GM21576 (cell line): ENCODE measurements around the gene USP53.
"Not testable (repeated sequence)": the region's sequence is repeated elsewhere in the genome, so short reads cannot be mapped to it uniquely, and the experiment has no call there.

Source experiments
- ATAC-seq: cut with Tn5 transposase; IDR thresholded peaks from one replicate; pipeline ENCODE4 v1.9.1; 2021; ENCODE audit warnings: mild to moderate bottlenecking, moderate library complexity; ENCODE audit not compliant: unreplicated experiment

Gene USP53

DNA sequence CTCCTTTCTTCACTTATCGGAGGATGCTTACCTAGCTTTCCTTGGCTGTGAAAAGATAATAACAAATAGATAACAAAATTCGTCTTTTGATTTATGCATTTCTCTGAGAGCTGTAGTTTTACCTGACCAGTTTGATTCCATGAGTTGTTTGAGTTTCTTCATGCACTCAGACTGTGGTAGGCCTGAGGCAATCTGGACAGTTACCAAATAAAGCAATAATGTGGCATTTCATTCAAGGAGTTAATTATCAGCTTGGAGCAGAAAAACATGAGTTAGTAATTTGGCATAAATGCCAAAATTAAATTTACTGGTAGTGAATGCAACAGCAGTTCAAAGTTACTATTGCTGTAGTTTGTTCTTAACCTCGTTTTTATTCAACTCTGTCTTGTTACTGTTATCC lies 56.0 kb downstream of the USP53 start:
- no peak for ATAC-seq

DNA sequence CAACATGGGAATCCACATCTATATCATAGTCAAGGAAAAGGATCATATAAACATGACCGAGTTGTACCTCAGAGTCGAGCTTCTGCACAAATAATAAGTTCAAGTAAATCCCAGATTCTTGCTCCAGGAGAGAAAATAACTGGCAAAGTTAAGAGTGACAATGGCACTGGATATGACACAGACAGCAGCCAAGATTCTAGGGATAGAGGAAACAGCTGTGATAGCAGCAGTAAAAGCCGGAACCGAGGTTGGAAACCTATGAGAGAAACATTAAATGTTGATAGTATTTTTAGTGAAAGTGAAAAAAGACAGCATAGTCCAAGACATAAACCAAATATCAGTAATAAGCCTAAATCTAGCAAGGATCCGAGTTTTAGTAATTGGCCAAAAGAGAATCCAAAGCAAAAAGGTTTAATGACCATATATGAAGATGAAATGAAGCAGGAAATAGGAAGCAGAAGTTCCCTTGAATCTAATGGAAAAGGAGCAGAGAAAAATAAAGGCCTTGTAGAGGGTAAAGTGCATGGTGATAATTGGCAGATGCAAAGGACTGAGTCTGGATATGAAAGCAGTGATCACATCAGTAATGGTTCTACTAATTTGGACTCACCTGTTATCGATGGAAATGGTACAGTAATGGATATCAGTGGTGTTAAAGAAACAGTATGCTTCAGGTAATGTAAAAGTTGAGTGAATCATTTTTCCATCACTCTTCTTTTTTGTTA lies 59.0 kb downstream of the USP53 start:
- ATAC-seq = no peak

DNA sequence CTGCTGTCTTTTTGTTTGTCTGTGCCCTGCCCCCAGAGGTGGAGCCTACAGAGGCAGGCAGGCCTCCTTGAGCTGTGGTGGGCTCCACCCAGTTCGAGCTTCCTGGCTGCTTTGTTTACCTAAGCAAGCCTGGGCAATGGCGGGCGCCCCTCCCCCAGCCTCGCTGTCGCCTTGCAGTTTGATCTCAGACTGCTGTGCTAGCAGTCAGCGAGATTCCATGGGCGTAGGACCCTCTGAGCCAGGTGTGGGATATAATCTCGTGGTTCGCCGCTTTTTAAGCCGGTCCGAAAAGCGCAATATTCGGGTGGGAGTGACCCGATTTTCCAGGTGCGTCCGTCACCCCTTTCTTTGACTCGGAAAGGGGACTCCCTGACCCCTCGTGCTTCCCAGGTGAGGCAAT lies 67.0 kb downstream of the USP53 start:
- ATAC-seq = not testable (repeated sequence)

DNA sequence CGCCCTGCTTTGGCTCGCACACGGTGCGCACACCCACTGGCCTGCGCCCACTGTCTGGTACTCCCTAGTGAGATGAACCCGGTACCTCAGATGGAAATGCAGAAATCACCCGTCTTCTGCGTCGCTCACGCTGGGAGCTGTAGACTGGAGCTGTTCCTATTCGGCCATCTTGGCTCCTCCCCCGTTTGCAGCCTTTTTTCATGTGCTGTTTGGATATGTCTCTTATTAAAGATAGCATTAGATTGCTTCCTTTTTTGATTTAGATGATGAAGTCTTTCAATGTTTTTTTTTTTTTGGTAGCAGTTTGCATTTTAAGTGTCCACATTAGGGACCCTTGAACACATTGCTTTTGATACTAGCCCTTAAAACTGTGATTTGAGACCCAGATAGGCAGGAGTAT lies 67.4 kb downstream of the USP53 start:
- not testable (repeated sequence) for ATAC-seq

DNA sequence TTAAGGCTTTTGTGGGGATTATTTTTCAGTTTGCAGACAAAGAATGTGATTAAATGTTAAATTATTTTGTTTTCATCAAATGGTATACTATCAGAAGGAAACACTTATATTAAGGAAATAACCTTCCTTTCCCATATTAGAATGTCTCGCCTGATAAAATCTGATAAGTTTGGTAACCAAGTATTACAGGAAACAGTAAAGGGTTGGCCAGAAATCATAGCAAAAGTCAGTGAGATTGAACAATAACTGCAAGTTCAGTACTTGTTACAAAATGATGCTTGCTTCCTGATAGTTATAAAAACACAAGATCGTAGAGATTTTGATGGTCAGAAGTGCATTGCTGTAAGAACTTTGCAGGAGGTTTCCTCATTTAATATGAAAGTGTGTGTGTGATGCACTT lies 68.9 kb downstream of the USP53 start:
- ATAC-seq = no peak

DNA sequence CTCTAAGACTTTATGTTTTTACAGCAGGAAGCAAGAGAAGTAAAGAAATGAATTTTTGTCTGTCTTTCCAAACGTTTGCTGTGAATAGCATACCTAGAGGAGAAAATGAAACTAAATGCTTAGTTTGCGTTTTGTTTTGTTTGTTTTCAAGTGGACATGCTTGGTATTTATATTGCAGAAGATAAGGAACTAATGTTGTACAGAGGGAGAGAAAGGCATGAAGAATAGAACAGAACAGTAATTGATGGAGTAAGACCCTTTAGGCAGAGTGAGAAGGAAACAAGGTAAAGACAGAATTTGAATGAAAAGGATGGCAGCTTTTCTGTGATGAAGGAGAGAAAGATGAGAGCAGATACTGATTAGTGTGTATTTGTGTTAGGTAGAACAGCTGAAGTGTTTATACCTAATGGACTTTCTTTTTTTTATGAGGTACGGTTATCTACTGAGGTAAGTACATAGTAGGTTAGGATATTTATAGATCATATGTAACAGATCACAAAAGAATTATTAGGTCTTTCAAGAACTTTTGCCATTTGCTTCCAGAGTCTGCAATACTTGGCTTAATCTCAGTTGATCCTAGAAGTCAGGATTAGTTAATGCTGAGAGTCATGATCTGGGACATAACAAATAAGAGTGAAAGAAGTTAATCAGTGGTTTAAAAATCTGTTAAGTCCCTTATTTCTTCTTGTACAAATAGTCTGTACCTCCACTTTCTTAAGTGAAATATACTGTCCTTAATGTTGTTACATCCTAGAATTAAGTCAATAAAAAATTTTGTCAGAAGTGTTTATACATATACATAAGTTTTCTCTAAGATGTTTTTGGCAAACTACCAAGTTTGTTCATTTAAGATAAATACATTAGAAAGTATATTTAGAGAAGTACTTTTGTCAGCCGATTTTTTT lies 72.6 kb downstream of the USP53 start:
- peak; percentile 72 for ATAC-seq

DNA sequence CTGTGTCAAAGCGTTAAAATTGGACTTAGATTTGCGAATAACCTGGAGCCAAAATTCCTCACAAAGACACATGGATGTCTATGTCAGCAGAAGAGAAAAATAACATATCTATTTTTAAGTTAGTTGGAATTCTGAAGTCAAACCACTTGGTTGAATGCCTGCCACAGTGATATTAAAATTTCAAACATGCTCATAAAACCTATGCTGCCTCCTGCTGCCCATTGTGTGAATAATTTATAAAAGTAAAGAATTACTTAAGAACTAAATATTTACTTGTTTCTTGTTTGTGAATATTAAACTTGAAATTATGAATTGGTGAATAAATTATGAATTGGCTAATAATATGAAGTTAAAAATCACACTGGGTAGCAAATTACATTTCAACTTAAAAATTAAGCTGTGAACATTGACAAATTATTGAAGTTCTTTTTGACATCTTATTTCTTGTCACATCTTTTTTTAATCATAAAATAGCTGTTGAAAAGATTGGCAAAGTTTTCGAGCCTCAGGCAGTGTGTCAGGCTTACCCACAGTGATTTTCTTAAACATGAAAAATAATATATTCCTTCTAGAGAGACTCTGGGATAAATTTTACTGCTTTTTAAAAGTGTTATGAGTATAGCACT lies 74.0 kb downstream of the USP53 start:
- ATAC-seq = no peak

DNA sequence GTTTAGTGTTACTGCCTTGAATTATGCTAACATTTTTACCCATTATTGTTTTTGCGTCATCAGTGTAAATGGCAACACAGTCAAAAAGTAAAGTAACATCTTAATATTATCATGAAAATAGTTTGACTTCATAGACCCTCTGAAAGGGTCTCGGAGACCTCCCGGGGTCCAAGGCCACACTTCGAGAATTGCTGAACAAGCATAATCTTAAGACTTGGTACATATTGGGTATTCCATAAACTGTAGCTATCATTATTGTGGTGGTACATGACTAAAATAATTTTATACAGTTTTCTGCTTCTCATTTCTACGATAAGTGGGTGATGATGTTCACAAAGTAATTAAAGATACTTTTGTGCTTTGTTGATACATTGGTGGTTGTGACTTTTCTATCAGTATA lies 76.8 kb downstream of the USP53 start:
- no peak for ATAC-seq

DNA sequence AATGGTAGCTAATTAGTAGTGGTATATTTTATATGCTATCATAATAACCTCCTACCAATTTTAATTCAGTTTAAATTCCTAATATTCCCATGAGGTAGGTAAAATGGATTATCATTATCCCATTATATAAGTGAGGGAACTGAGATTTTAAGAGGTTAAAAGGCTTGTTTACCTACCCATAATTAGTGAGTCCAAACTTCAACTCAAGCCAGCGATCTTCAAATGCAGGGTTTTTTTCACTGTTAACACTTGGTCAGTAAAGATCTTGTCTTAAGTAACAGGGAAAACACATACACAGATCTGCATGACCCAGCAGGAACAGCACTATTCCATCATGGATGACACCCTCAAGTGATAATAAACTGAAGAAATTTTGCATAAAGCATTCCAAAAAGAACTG lies 78.1 kb downstream of the USP53 start:
- no peak for ATAC-seq

DNA sequence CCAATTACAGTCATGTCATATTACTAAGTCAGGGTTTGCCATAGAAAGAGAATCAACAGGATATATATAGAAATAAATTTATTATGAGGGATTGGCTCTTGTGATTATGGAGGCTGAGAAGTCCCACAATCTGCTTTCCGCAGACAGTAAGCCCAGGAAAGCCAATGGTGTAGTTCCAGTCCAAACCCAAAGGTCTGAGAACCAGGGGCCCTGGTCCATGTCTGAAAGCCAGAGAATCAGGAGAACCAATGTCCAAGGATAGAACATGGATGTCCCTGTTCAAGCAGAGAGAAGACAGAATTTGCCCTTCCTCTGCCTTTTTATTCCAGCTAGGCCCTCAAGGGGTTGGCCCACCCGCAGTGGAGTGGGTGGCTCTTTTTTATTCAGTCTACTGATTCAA lies 83.8 kb downstream of the USP53 start:
- no peak for ATAC-seq

DNA sequence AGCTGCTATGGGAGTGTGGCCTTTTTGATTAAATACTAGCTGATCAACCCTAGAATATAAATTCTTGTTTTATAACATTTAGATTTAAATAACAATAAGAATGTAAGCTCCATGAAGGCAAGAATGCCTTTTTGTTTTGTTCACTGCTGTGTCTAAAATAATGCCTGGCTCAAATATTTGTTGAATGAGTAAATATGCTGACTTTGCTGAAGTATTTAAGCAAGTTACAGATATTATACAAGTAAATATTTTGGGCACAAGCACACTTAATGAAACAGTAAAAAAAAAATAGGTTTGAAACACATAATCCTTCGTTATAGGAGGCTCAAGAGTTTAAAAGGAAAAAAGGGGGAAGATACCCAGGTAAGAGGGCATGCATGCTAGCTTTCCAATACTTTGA lies 85.3 kb downstream of the USP53 start:
- ATAC-seq = no peak

DNA sequence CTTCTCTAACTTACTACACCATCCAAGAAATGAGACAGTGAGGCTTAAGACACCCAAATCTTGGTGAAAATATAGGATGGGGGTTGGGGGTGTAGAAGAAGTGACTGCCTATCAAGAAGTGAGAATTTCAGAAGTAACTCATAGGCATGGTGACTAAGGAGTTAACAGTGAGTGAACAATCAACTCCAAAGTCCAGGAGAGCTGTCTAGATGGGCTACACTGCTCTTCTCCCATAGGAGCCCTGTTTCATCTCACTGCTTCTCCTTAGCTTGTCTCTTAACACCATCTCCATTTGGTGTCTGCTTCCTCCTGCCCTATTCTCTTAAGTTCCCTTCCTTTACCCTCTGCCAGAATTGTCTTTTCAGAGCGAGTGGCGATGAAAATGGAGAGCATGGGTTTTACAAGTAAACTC lies 86.8 kb downstream of the USP53 start:
- ATAC-seq = no peak

DNA sequence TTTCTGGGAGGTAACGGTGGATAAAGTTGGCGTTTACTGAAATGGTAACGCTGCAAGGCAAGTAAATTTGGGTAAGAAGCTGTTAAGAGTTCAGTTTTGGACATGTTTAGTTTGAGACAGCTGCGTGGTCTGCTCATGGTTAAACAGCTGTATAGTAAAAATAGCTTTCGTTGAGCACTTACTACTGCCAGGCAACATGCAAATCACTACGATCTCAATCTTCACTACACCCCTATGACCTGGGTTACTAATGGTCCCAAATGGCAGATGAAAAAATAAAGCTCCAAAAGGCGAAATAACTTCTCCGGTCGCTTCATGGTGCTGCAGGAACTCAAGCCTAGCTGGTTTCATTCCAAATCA lies 87.2 kb downstream of the USP53 start:
- peak; percentile 64 for ATAC-seq

DNA sequence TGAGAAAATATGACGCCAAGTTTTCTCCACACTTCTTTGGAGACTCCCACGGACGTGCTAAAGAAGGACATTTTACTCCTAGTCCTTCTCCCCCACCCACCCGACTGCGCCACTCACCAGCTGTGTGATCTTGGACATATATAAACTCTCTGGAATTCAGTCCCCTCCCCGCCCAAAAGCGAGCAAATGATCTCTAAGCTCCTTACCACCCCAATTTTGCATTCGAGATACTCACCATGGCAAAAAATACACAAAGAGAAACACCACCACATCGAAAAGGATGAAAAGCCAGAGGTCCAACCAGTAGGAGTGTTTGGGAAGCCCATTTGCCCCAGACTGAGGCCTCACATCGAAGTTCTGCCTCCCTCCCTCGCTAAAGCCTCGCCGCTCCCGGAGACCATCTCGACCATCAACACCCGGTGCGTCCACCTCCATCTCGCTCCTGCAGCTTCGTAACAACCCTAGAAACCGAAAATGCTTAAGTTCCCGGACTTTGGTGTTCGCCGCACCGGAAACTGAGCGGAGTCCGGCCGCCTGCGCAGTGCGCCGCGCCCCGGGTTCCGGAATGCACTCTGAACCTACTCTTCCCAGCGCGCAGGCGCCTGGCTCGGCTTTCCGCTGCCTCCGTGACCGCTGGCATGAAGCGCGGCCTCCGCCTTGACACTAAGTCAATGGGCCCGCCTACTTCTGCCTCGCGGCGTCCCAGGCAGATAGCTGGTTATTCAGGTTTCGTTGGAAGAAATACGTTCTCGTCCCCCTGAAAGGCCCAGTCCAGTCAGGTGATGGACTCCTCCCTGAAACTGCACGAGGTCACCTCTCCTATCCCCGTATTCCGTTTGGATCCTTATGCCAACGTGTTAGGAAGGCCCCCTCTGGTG lies 87.8 kb downstream of the USP53 start:
- peak; percentile 94 for ATAC-seq

DNA sequence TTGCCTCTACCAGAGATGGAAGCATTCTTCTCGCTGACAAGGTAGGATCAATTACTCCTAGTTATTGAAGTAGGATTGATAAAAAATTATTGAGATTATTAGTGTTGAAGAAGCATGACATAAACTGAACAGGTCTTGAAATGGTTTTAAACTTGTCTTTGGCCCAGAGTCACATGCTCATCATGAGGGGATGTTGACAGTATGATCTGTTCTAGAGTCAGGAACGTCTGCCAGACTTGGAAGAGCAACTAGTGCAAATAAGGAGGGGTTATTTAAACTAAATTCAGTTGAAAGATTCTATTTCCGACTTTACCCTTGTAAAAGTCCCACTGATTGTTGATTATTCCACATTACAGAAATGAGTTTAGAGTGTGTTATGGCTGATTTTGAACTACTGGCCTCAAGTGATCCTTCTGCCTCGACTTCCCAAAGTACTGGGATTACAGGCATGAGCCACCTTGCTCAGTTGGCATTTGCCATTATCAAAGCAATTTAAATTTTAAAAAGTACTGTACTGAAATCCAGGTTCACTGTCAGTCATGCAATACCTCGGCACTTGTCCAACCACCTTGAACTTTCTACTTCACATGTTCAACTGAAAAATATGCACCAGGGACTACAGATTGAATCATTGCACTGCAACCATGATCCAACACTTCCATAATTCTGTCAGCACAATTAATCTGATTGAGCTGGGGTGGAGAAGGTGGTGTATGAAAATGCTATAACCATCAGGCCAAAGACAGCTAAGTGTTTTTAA lies 89.7 kb downstream of the USP53 start:
- no peak for ATAC-seq

DNA sequence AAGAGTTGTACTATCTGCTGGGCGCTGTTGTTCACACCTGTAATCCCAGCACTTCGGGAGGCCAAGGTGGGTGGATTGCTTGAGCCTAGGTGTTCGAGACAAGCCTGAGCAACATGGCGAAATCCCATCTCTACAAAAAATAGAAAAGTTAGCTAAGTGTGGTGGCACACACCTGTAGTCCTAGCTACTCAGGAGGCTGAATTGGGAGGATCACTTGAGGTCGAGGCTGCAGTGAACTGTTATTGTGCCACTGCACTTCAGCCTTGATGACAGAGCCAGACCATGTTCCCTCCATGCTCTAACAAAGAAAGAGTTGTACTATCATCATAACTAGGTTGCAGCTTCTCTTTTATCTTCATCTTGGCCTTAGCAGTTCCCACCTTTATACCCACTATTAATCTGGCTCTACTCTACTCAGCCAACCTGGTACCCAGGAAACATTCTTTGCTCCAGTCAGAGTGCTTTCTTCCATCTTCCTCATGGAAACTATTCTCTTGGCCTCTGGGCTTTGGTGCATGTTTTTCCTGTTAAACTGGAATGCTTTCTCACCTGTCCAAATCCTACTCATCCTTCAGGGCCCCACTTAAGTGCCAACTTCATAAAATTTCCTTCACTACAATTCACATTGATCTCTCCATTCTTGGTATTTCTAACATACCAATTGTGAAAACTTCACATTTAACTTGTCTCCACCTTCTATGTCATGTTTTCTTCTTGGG lies 91.2 kb downstream of the USP53 start:
- no peak for ATAC-seq

DNA sequence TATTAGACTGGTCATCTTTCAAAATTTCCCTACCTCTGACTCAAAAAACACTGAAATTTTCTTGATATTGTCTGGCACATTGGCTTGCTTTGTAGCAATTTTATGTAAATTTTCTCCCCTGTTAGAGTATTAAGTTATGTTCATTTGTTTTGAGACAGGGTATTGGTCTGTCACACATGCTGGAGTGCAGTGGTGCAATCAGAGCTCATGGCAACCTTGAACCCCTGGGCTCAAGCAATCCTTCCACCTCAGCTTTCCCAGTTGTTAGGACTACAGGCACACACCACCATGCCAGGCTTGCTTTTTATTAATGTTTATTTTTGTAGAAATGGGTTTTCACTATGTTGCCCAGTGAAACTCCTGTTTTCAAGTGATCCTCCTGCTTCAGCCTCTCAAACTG lies 91.9 kb downstream of the USP53 start:
- no peak for ATAC-seq

DNA sequence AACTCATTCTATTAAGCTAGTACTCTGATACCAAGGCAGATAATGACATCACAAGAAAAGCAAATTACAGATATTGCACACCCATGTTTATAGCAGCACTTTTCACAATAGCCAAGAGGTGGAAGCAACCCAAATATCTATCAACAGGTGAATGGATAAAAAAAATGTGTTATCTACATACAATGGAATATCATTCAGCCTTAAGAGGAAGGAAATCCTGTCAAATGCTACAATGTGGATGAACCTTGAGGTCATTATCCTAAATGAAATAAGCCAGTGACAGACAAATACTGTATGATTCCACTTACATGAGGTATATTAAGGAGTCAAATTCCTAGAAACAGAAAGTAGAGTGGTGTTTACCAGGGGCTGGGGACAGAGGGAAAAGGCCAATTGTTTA lies 95.1 kb downstream of the USP53 start:
- ATAC-seq = no peak

DNA sequence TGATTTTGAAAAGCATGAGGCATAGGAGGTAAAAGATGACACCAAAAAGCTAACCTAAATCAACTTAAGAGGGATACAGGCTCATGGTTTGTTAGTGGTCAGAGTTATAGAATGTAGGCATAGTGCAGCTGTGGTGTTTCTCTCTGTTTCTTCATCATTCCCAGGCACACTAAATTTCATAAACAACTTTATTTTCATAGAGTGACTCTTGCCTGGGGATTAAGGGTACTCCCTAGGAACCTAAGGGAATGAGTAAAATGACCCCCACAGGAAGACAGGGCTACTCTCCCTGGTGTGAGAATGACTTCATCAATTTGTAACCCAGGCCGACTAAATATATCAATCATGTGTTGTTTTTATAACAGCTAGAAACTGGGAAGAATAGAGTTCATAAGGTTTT lies 98.3 kb downstream of the USP53 start:
- no peak for ATAC-seq

DNA sequence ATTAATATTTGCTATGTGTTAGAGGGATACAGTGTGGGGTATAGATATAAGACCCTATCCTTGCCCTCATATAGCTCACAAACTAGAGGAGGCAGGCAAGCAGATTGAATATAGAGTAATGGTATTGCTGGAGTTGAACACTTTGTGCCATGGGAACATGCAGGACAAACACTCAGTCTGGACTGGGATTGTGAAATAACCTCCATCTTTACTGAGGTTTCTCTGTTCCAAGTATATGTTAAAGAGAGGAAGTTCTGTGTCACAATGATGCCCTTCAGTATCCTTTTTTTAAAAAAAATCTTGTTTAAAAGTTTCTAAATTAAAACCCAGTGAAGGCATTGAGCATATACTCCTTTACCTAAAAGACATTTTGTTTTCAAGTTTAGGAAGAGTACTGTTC lies 100.7 kb downstream of the USP53 start:
- ATAC-seq = no peak
